ENCODE results near the gene KCNK16. TPM values are rescaled to one million over a fixed set of nuclear protein-coding genes. Genes with fewer than 3 reads are reported as not detected.

The KCNK16 gene
- total and polyA plus RNA-seq, 2 of the 8 experiments (the other 6 are each of a cell fraction or from before 2014, with no cell fraction given) = not detected

GRCh38 chr6:39335780-39336545, 13.5 kb upstream of the KCNK16 start:
- Histone ChIP-seq H2BK15ac (ENCODE audit: low read length) (no peak overlapping the region), H4K91ac (replicated peaks; ENCODE audit: insufficient read length, low read length) (no peak overlapping the region), H2AFZ (ENCODE audit: low read length) (no peak overlapping the region), H3K27me3 (replicated peaks in 1 of 4; ENCODE audit: control insufficient read depth in 3 of 4, extremely low read depth in 1 of 4, insufficient read depth in 3 of 4, low read length in 3 of 4) (no peaks in the 10 kb centered on the region; a peak in 1 of 7 replicates), H3K79me1 (ENCODE audit: low read depth, low read length) (no peaks in the 10 kb centered on the region), H3K4ac (replicated peaks; ENCODE audit: insufficient read length, low read depth, low read length) (no peak overlapping the region), H2BK5ac (ENCODE audit: low read depth, low read length) (no peak overlapping the region), H3K27ac (ENCODE audit: low read depth, low read length) (no peak overlapping the region), H3K56ac (replicated peaks; ENCODE audit: insufficient read length, low read depth, low read length) (no peak overlapping the region), H3K14ac (ENCODE audit: insufficient read length) (no peak overlapping the region), H3K79me2 (ENCODE audit: control insufficient read depth in 1 of 2, insufficient read depth in 2 of 2, low read length in 2 of 2) (no peaks in the 10 kb centered on the region), H4K8ac (ENCODE audit: extremely low read depth, insufficient read depth, low read length) (no peak overlapping the region), H3K23me2 (ENCODE audit: low read depth, low read length) (no peaks in the 10 kb centered on the region), H4K20me1 (replicated peaks in 1 of 2; ENCODE audit: control insufficient read depth in 1 of 2, insufficient read depth in 2 of 2, low read length in 2 of 2) (no peaks in the 10 kb centered on the region), H3K4me3 (ENCODE audit: extremely low read depth in 1 of 4, insufficient read depth in 2 of 4, low read depth in 3 of 4, low read length in 4 of 4) (no peak overlapping the region), H4K5ac (ENCODE audit: insufficient read length, low read depth, low read length) (no peak overlapping the region), H3K4me1 (replicated peaks in 1 of 4; ENCODE audit: control insufficient read depth in 3 of 4, insufficient read depth in 4 of 4, low read length in 3 of 4) (peaks cover 0 to 7% (median 0%) of the 10 kb centered on the region in 4 experiments; a peak in 4 of 7 replicates), H3K9me3 (ENCODE audit: insufficient read depth in 2 of 2, low read depth in 1 of 2, low read length in 1 of 2) (no peaks in the 10 kb centered on the region), H3K4me2 (ENCODE audit: insufficient read depth in 1 of 2, low read depth in 2 of 2, low read length in 2 of 2) (no peak overlapping the region), H3K18ac (ENCODE audit: extremely low read depth, low read length) (no peak overlapping the region), H2BK12ac (ENCODE audit: low read depth, low read length) (no peak overlapping the region), H2BK120ac (replicated peaks; ENCODE audit: low read depth, low read length) (no peak overlapping the region), H2BK20ac (ENCODE audit: low read length) (no peak overlapping the region), H3K23ac (ENCODE audit: insufficient read length) (no peak overlapping the region), H3K9ac (replicated peaks in 1 of 4; ENCODE audit: extremely low read depth in 1 of 4, low read depth in 3 of 4, low read length in 3 of 4) (no peak overlapping the region), H2AK5ac (ENCODE audit: low read depth, low read length) (no peak overlapping the region; the same call in 1 of the 2 replicates), H3K36me3 (ENCODE audit: control insufficient read depth in 2 of 4, insufficient read depth in 4 of 4, low read length in 3 of 4) (no peaks in the 10 kb centered on the region)
- ChIA-PET POLR2A (ENCODE audit: partially characterized antibody) (no interaction called here), CTCF (ENCODE audit: partially characterized antibody) (interaction anchor here (1.1 to 2.5 kb wide), 6 partner anchors 11 to 235 kb away, joined by 3 to 9 read pairs (median 6); partner anchors contain the start of genes KCNK16 and KCNK17)
- FAIRE-seq (no peak), DNase-seq (ENCODE audit: low read depth in 1 of 2, low spot score in 2 of 2) (no peak)
- 77% methylated on average over 5 of the region's 5 CpGs; no CpG with 5 or more reads in 1 of the 2 experiments for WGBS, 2 experiments (ENCODE audit: extremely low coverage in 1 of 2, insufficient coverage in 1 of 2, insufficient read length in 1 of 2, insufficient replicate concordance in 2 of 2, low coverage in 1 of 2, low lambda C conversion rate in 2 of 2, missing lambda C conversion rate in 1 of 2)
- no peak for TF ChIP-seq CTCF (IDR thresholded peaks at IDR 0.05; ENCODE audit: control extremely low read depth in 1 of 3, insufficient read depth in 1 of 3, low read depth in 1 of 3, low read length in 3 of 3)
- TF ChIP-seq SP1 (IDR thresholded peaks at IDR 0.05; ENCODE audit: low read depth, low read length) = no peak
- TF ChIP-seq MAFK (IDR thresholded peaks at IDR 0.05; ENCODE audit: low read depth, low read length) = no peak
- no peak for TF ChIP-seq CTBP2 (IDR thresholded peaks at IDR 0.05; ENCODE audit: borderline replicate concordance, insufficient read depth, insufficient read length, low read length)
- TF ChIP-seq YY1 (IDR thresholded peaks at IDR 0.05; ENCODE audit: low read depth, low read length) = no peak
- TF ChIP-seq RNF2 (IDR thresholded peaks at IDR 0.05; ENCODE audit: borderline replicate concordance, low read depth, low read length, missing control alignments, poor library complexity, severe bottlenecking) = no peak
- TF ChIP-seq E2F6 (IDR thresholded peaks at IDR 0.05) = no peak
- TF ChIP-seq NANOG (IDR thresholded peaks at IDR 0.05; ENCODE audit: insufficient read depth, low read depth, low read length, poor library complexity, severe bottlenecking) = no peak
